Amniotic epithelial cell (primary cell): ENCODE data around the gene GPR35.
"Not testable (repeated sequence)": the region's sequence is repeated elsewhere in the genome, so short reads cannot be mapped to it uniquely, and the experiment has no call there.

Experiments used
- DNase-seq: peaks from one replicate; pipeline ENCODE4 v3.0.0-alpha.2; 2010; ENCODE audit warnings: low read depth

GPR35 gene

GRCh38 chr2:240662681-240663080, 37.4 kb downstream of the GPR35 start:
- DNase-seq, result peak; percentile 14

GRCh38 chr2:240663546-240664190, 38.4 kb downstream of the GPR35 start:
- no peak for DNase-seq

- DNase-seq, result no peak
Observed at GRCh38 chr2:240664622-240665021, 39.3 kb downstream of the GPR35 start.

- no peak for DNase-seq
Observed at GRCh38 chr2:240670402-240670801, 45.1 kb downstream of the GPR35 start.

- no peak for DNase-seq
Observed at GRCh38 chr2:240670950-240671349, 45.7 kb downstream of the GPR35 start.

- no peak for DNase-seq
Observed at GRCh38 chr2:240672076-240672700, 46.9 kb downstream of the GPR35 start.

- no peak for DNase-seq
Observed at GRCh38 chr2:240672701-240673190, 47.5 kb downstream of the GPR35 start.

GRCh38 chr2:240674461-240675184, 49.3 kb downstream of the GPR35 start:
- not testable (repeated sequence) for DNase-seq

- not testable (repeated sequence) for DNase-seq
Observed at GRCh38 chr2:240675345-240675744, 50.1 kb downstream of the GPR35 start.

GRCh38 chr2:240678043-240678442, 52.8 kb downstream of the GPR35 start:
- not testable (repeated sequence) for DNase-seq

- DNase-seq, result not testable (repeated sequence)
Observed at GRCh38 chr2:240678909-240679308, 53.6 kb downstream of the GPR35 start.

GRCh38 chr2:240680185-240680584, 54.9 kb downstream of the GPR35 start:
- DNase-seq, result not testable (repeated sequence)
